Cardiac muscle cell (in vitro differentiated cells and primary cell): ENCODE data around the gene CPNE5. TPM values are rescaled to one million over a fixed set of nuclear protein-coding genes. Genes with fewer than 3 reads are reported as not detected.

ENCODE experiments used
- DNase-seq, 2 donors: peaks; one replicate each; pipeline versions ENCODE4 v3.0.0 to v3.0.0-alpha.2; 2010 to 2017; ENCODE audit warnings: low read depth in 1 of 2, low spot score in 1 of 2
- H3K27ac ChIP-seq: fragments of 200-600 bp; sonication (generic); 2 replicates; pipeline ENCODE4 v1.5.1; 2016
- H3K27me3 ChIP-seq: fragments of 200-600 bp; sonication (generic); 2 replicates; pipeline ENCODE4 v1.6.0; 2016; ENCODE audit warnings: control low read depth
- H3K36me3 ChIP-seq: fragments of 200-600 bp; sonication (generic); 2 replicates; pipeline ENCODE4 v1.5.1; 2016; ENCODE audit warnings: control low read depth
- H3K4me1 ChIP-seq: fragments of 200-600 bp; sonication (generic); 2 replicates; pipeline ENCODE4 v1.8.1; 2017; ENCODE audit warnings: low read depth, mild to moderate bottlenecking, mixed run types
- H3K4me3 ChIP-seq: fragments of 200-600 bp; sonication (generic); 2 replicates; pipeline ENCODE4 v1.5.1; 2016; ENCODE audit warnings: mild to moderate bottlenecking
- H3K9me3 ChIP-seq: fragments of 200-600 bp; sonication (generic); 2 replicates; pipeline ENCODE4 v1.5.1; 2017; ENCODE audit warnings: low read depth, mild to moderate bottlenecking, control low read depth
- polyA plus RNA-seq: library from polyadenylated mRNA; unstranded; fragments of >200 nt; fragmentation: Nextera tagmentation; extraction: Ambion mirVana; gene quantifications from 2 replicates; pipeline ENCODE4 v1.2.1, GENCODE V29; 2016
- total RNA-seq: library from RNA; depleted of rRNA; stranded (reverse); fragments of >200 nt; gene quantifications from 2 replicates; pipeline ENCODE4 v1.2.3, GENCODE V29; 2016
- TF ChIP-seq, protein P1 (sequence below): IDR thresholded peaks from 2 replicates; pipeline ENCODE4 v1.5.1; 2012; ENCODE audit warnings: low read depth, mild to moderate bottlenecking, low read length

The CPNE5 gene
- total and polyA plus RNA-seq, 2 experiments from 2014 or later, result 51.6 to 52.1 TPM

DNA sequence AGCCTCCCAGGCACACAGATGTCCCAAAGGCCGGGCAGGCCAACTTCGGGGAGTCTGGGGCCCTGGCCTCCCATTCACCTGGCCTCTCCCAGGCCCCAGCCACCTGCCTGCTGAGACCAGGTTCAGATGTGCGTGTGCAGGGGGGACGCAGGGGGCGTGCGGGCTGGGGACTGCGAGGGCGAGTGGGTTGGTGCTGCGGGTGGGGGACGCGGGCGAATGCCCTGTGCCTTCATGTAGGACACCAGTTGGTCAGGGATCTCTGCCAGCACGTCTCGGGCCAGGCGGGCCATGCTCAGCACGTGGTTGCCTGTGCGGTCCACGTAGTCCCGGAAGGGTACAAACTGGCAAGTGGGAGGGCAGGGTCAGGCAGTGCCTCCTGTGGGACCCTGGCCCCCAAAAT lies 97.1 kb downstream of the CPNE5 start:
- TF ChIP-seq, protein P1, sequence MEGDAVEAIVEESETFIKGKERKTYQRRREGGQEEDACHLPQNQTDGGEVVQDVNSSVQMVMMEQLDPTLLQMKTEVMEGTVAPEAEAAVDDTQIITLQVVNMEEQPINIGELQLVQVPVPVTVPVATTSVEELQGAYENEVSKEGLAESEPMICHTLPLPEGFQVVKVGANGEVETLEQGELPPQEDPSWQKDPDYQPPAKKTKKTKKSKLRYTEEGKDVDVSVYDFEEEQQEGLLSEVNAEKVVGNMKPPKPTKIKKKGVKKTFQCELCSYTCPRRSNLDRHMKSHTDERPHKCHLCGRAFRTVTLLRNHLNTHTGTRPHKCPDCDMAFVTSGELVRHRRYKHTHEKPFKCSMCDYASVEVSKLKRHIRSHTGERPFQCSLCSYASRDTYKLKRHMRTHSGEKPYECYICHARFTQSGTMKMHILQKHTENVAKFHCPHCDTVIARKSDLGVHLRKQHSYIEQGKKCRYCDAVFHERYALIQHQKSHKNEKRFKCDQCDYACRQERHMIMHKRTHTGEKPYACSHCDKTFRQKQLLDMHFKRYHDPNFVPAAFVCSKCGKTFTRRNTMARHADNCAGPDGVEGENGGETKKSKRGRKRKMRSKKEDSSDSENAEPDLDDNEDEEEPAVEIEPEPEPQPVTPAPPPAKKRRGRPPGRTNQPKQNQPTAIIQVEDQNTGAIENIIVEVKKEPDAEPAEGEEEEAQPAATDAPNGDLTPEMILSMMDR, result no peak
- H3K27ac ChIP-seq, result no peak overlapping the region
- H3K27me3 ChIP-seq, result no peaks in the 10 kb centered on the region
- H3K4me1 ChIP-seq, result no peaks in the 10 kb centered on the region
- H3K4me3 ChIP-seq, result no peak overlapping the region
- H3K9me3 ChIP-seq, result no peaks in the 10 kb centered on the region
- no peaks in the 10 kb centered on the region for H3K36me3 ChIP-seq
- no peak for DNase-seq

DNA sequence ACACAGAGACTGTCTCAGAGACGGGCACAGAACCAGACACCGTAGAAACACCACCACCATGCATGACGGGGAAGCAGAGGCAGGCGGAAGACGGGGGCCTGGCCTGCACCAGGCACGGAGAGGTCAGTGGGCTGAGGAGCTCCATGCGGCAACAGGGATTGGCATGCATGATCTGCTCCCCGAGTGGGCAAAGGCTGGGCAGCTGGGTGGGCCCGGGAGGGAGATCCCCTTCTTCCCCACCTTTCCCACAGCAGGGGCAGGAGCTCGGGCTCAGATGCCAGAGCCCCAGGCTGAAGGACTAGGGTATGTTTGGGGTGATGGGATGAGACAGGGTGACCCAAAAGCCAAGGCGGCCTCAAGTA lies 98.4 kb downstream of the CPNE5 start:
- Histone ChIP-seq H3K4me1 (no peaks in the 10 kb centered on the region), H3K27me3 (no peaks in the 10 kb centered on the region), H3K9me3 (no peaks in the 10 kb centered on the region), H3K36me3 (no peaks in the 10 kb centered on the region), H3K4me3 (no peak overlapping the region), H3K27ac (no peak overlapping the region)
- TF ChIP-seq, protein P1, result no peak
- DNase-seq, result no peak

DNA sequence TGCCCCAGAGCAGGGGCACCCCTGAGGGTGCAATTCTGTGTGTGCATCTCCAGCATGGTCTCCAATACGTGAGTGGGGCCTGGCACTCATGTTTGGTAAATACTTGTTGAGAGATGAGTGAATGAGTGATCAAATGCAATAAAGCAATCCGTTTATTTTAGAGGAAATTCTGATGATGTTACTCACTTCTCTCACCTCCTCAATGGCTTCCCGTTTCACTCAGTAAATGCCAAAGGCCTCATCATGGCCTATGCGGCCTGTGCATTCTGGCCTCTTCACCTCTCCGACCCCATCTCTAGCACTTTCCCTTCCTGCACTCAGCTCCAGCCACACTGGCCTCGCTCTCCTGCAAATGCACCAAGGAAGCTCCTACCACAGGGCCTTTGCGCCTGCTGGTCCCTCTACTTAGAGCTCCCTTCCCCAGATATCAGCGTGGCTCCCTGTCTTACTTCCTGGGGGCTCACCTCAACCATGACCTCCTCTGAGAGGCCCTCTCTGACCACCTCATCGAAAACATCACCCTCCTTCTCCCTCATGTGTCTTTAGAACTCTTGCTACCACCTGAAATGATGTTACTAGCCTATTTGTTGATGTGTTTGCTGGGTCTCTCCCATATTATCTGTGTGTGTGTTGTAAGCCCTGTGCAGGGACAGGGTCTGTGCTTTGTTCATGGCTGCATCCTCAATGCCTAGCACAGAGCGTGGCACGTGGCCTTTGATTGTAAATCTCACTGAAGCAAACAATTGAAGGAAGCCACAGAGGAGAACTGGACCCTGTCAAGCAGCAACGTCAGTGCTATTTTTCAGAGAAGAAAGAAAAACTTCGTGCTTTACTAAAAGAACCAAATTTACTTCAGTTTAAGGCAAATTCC lies 99.1 kb downstream of the CPNE5 start:
- no peaks in the 10 kb centered on the region for H3K9me3 ChIP-seq
- TF ChIP-seq, protein P1, result no peak
- no peaks in the 10 kb centered on the region for H3K27me3 ChIP-seq
- no peak overlapping the region for H3K27ac ChIP-seq
- no peak overlapping the region for H3K4me3 ChIP-seq
- H3K4me1 ChIP-seq, result no peaks in the 10 kb centered on the region
- DNase-seq, result no peak
- no peaks in the 10 kb centered on the region for H3K36me3 ChIP-seq

DNA sequence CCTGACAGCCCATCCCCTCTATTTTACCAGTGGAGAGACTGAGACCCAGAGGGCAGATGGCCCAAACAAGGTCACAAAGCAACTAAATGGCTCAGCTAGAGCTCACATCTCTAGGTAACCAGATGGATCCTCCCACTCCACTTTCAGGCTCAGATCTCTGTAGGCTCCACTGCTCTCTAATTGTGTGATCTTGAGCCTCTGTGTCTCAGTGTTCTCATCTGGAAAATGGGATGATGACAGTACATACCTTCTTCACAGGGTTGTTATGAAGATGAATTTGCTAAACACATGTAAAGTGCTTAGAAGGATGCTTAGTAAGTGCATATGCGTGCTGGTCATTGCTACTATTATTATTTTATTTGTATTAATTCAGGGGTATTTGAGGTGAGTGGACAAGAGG lies 101.1 kb downstream of the CPNE5 start:
- no peaks in the 10 kb centered on the region for H3K27me3 ChIP-seq
- TF ChIP-seq, protein P1, result no peak
- H3K27ac ChIP-seq, result no peak overlapping the region
- DNase-seq, result no peak
- H3K4me1 ChIP-seq, result no peaks in the 10 kb centered on the region
- H3K9me3 ChIP-seq, result no peaks in the 10 kb centered on the region
- H3K4me3 ChIP-seq, result no peak overlapping the region
- H3K36me3 ChIP-seq, result no peaks in the 10 kb centered on the region

- H3K27ac ChIP-seq, result no peak overlapping the region
- H3K4me3 ChIP-seq, result no peak overlapping the region
- TF ChIP-seq, protein P1, result no peak
- no peaks in the 10 kb centered on the region for H3K9me3 ChIP-seq
- no peaks in the 10 kb centered on the region for H3K27me3 ChIP-seq
- no peaks in the 10 kb centered on the region for H3K4me1 ChIP-seq
- no peaks in the 10 kb centered on the region for H3K36me3 ChIP-seq
- DNase-seq, result no peak
Measured at GRCh38 chr6:36737043-36737785, 102.0 kb downstream of the CPNE5 start.
